ENCODE results near the gene STX11.

DNA sequence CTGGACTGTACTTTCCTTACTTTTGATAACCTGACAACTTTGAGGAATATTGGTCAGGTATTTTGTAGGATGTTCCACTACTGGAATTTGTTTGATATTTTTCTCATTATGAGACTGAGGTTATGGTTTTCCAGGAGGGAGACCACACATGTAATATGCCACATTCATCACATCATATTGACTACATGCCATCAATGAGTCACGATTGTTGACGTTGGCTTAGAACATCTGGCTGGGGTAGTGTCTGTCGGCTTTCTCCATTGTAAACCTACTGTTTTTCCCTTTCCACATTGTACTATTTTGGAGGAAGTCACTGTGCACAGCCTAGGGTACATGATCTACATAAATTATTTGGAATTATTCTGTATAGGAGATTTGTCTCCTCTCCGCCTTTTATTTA, 1.4 kb upstream of the STX11 start:
- no peak for TF ChIP-seq EZH2 (IDR thresholded peaks at IDR 0.05; ENCODE audit: low read length)
- TF ChIP-seq, protein P1, sequence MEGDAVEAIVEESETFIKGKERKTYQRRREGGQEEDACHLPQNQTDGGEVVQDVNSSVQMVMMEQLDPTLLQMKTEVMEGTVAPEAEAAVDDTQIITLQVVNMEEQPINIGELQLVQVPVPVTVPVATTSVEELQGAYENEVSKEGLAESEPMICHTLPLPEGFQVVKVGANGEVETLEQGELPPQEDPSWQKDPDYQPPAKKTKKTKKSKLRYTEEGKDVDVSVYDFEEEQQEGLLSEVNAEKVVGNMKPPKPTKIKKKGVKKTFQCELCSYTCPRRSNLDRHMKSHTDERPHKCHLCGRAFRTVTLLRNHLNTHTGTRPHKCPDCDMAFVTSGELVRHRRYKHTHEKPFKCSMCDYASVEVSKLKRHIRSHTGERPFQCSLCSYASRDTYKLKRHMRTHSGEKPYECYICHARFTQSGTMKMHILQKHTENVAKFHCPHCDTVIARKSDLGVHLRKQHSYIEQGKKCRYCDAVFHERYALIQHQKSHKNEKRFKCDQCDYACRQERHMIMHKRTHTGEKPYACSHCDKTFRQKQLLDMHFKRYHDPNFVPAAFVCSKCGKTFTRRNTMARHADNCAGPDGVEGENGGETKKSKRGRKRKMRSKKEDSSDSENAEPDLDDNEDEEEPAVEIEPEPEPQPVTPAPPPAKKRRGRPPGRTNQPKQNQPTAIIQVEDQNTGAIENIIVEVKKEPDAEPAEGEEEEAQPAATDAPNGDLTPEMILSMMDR (optimal IDR thresholded peaks at IDR 0.05 in 1 of 3, IDR thresholded peaks at IDR 0.05 in 1 of 3, conservative IDR thresholded peaks at IDR 0.05 in 1 of 3; ENCODE audit: extremely low read depth in 1 of 3, insufficient read depth in 2 of 3, low read length in 3 of 3), result no peak

Data from keratinocyte (primary cell).